ENCODE results near the gene TIMM13.
"Not testable (repeated sequence)": the region's sequence is repeated elsewhere in the genome, so short reads cannot be mapped to it uniquely, and the experiment has no call there.

The TIMM13 gene

GRCh38 chr19:2398735-2399305 lies 28.6 kb downstream of the TIMM13 start:
- TF ChIP-seq POLR2AphosphoS5 (IDR thresholded peaks at IDR 0.05; ENCODE audit: low read depth, low read length): no peak
- TF ChIP-seq POLR2A (IDR thresholded peaks at IDR 0.05; ENCODE audit: low read depth, low read length): no peak
- TF ChIP-seq TAF1 (IDR thresholded peaks at IDR 0.05; ENCODE audit: borderline replicate concordance, low read depth, low read length): no peak
- no peak for FAIRE-seq
- no peak for DNase-seq (ENCODE audit: insufficient read length)

GRCh38 chr19:2397173-2397572 lies 30.2 kb downstream of the TIMM13 start:
- not testable (repeated sequence) for FAIRE-seq; DNase-seq (ENCODE audit: insufficient read length)

- FAIRE-seq; DNase-seq (ENCODE audit: insufficient read length): not testable (repeated sequence)
These were observed 32.0 kb downstream of the TIMM13 start for GRCh38 chr19:2395293-2395829.

GRCh38 chr19:2394442-2395292 lies 32.7 kb downstream of the TIMM13 start:
- TF ChIP-seq TAF1 (IDR thresholded peaks at IDR 0.05; ENCODE audit: borderline replicate concordance, low read depth, low read length): 0 out of 2 replicates have a peak, but pooled peaks have one; percentile 22
- no peak for TF ChIP-seq POLR2A (IDR thresholded peaks at IDR 0.05; ENCODE audit: low read depth, low read length)
- FAIRE-seq (peak; percentile 78), DNase-seq (ENCODE audit: insufficient read length) (peak; percentile 59)

- TF ChIP-seq POLR2AphosphoS5 (IDR thresholded peaks at IDR 0.05; ENCODE audit: low read depth, low read length): no peak
- no peak for TF ChIP-seq POLR2A (IDR thresholded peaks at IDR 0.05; ENCODE audit: low read depth, low read length)
- TF ChIP-seq TAF1 (IDR thresholded peaks at IDR 0.05; ENCODE audit: borderline replicate concordance, low read depth, low read length): no peak
- no peak for DNase-seq (ENCODE audit: insufficient read length)
- no peak for FAIRE-seq
These were observed 33.3 kb downstream of the TIMM13 start for GRCh38 chr19:2394054-2394441.

GRCh38 chr19:2392899-2393298 lies 34.5 kb downstream of the TIMM13 start:
- FAIRE-seq; DNase-seq (ENCODE audit: insufficient read length): not testable (repeated sequence)

GRCh38 chr19:2392366-2392765 lies 35.0 kb downstream of the TIMM13 start:
- DNase-seq (ENCODE audit: insufficient read length): no peak

GRCh38 chr19:2391118-2391725 lies 36.2 kb downstream of the TIMM13 start:
- TF ChIP-seq POLR2A (IDR thresholded peaks at IDR 0.05; ENCODE audit: low read depth, low read length): no peak
- TF ChIP-seq POLR2AphosphoS5 (IDR thresholded peaks at IDR 0.05; ENCODE audit: low read depth, low read length): no peak
- no peak for TF ChIP-seq TAF1 (IDR thresholded peaks at IDR 0.05; ENCODE audit: borderline replicate concordance, low read depth, low read length)
- DNase-seq (ENCODE audit: insufficient read length) (no peak), FAIRE-seq (peak; percentile 87)

More at GRCh38 chr19:2392366-2392765, 35.0 kb downstream of the TIMM13 start:
- FAIRE-seq: no peak
- TF ChIP-seq POLR2AphosphoS5 (IDR thresholded peaks at IDR 0.05; ENCODE audit: low read depth, low read length) (no peak), POLR2A (IDR thresholded peaks at IDR 0.05; ENCODE audit: low read depth, low read length) (no peak), TAF1 (IDR thresholded peaks at IDR 0.05; ENCODE audit: borderline replicate concordance, low read depth, low read length) (no peak)

- TF ChIP-seq POLR2AphosphoS5 (IDR thresholded peaks at IDR 0.05; ENCODE audit: low read depth, low read length) (no peak), POLR2A (IDR thresholded peaks at IDR 0.05; ENCODE audit: low read depth, low read length) (no peak)
- no peak for DNase-seq (ENCODE audit: insufficient read length)
- FAIRE-seq: no peak
These were observed 37.8 kb downstream of the TIMM13 start for GRCh38 chr19:2389594-2389993.

GRCh38 chr19:2387367-2388288 lies 39.8 kb downstream of the TIMM13 start:
- FAIRE-seq (no peak), DNase-seq (ENCODE audit: insufficient read length) (no peak)
- TF ChIP-seq TAF1 (IDR thresholded peaks at IDR 0.05; ENCODE audit: borderline replicate concordance, low read depth, low read length) (no peak), POLR2A (IDR thresholded peaks at IDR 0.05; ENCODE audit: low read depth, low read length) (no peak), POLR2AphosphoS5 (IDR thresholded peaks at IDR 0.05; ENCODE audit: low read depth, low read length) (no peak)

- DNase-seq (ENCODE audit: insufficient read length) (no peak), FAIRE-seq (no peak)
- TF ChIP-seq POLR2A (IDR thresholded peaks at IDR 0.05; ENCODE audit: low read depth, low read length) (no peak), TAF1 (IDR thresholded peaks at IDR 0.05; ENCODE audit: borderline replicate concordance, low read depth, low read length) (no peak), POLR2AphosphoS5 (IDR thresholded peaks at IDR 0.05; ENCODE audit: low read depth, low read length) (no peak)
These were observed 42.2 kb downstream of the TIMM13 start for GRCh38 chr19:2385053-2385721.

Data from GM12892 (cell line).